IMR-90 (cell line): ENCODE results near the gene SLC27A6.

Experiments used
- CTCF ChIP-seq: conservative IDR thresholded peaks from 2 replicates; pipeline ENCODE4 v1.5.1; 2012; ENCODE audit warnings: mild to moderate bottlenecking, low read depth, low read length, improper control_type of control experiment
- POLR2A ChIP-seq: IDR thresholded peaks from 2 replicates; pipeline ENCODE4 v1.6.1; 2012; ENCODE audit warnings: mild to moderate bottlenecking, low read depth, low read length
- RAD21 ChIP-seq: IDR thresholded peaks from 2 replicates; pipeline ENCODE4 v1.6.1; 2012; ENCODE audit warnings: low read length, improper control_type of control experiment
- RFX5 ChIP-seq: IDR thresholded peaks from 2 replicates; pipeline ENCODE4 v1.8.0; 2012; ENCODE audit warnings: low read depth, mild to moderate bottlenecking, low read length, moderate library complexity

GRCh38 chr5:129021744-129022143 lies 56.5 kb downstream of the SLC27A6 start:
- no peak for TF ChIP-seq CTCF
- no peak for TF ChIP-seq RAD21
- no peak for TF ChIP-seq RFX5
- no peak for TF ChIP-seq POLR2A
